LNCaP clone FGC (cell line): ENCODE measurements around the gene SLC7A11.

Experiments
- DNase-seq: peaks from one replicate; pipeline ENCODE4 v3.0.0-alpha.2; 2011; ENCODE audit warnings: low read depth
- H3K4me3 ChIP-seq: 2 replicates; pipeline ENCODE4 v1.5.1; 2011; ENCODE audit warnings: mild to moderate bottlenecking, low read depth, low read length, control low read depth
- TF ChIP-seq, protein P1 (sequence below): IDR thresholded peaks from 2 replicates; pipeline ENCODE4 v1.5.1; 2012; ENCODE audit warnings: mild to moderate bottlenecking; ENCODE audit not compliant: control insufficient read depth, insufficient read depth; ENCODE audit errors: extremely low read depth

Gene SLC7A11

DNA sequence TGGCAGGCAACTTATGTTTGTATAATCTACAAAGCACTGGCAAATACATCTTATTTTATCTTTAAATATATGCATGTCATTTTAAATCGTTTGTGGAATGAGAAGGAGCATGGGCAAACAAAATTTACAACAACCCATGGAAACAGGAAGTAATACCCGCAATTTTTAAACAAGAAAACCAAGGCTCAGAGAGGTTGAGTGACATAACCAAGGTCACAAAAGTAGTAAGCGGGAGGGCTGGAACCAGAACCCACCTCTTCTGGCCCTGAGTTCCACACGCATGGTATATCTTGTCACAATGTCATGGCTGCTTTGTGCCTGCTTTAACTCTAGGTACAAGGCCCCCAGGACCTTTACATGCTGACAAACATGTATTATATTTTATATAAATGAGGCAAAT, 52.9 kb downstream of the SLC7A11 start:
- TF ChIP-seq, protein P1, sequence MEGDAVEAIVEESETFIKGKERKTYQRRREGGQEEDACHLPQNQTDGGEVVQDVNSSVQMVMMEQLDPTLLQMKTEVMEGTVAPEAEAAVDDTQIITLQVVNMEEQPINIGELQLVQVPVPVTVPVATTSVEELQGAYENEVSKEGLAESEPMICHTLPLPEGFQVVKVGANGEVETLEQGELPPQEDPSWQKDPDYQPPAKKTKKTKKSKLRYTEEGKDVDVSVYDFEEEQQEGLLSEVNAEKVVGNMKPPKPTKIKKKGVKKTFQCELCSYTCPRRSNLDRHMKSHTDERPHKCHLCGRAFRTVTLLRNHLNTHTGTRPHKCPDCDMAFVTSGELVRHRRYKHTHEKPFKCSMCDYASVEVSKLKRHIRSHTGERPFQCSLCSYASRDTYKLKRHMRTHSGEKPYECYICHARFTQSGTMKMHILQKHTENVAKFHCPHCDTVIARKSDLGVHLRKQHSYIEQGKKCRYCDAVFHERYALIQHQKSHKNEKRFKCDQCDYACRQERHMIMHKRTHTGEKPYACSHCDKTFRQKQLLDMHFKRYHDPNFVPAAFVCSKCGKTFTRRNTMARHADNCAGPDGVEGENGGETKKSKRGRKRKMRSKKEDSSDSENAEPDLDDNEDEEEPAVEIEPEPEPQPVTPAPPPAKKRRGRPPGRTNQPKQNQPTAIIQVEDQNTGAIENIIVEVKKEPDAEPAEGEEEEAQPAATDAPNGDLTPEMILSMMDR: no peak
- no peak for DNase-seq

DNA sequence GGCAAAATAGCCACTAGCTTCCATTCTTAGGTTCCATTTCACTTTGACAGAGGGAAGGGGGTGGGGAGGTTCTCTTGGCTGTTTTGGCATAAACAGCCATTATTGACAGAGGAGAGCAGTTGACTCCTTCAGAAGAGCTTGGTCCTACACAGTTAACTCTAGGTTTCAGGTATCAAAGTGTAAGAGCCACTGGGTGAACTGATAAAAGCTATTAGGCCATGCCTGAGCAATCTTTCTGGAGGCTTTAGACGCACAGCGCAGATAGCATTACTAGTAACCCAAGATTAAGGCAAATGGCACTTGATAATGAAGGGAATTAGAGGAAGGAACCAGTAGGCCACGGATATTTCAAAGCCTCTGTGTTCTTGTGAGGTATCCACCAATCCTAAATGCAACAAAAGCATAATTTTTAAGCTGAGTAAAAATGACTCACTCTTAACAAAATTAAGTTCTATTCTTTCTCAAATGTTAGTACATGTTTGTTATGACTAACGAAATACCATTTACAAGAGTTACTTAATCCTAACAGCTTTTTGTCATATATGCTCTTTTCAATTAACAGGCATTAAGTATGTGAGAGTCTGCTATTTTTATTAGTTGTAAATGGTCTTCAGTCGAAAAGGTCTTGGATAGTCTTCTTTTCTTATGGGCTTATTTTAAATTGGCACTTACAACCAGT, 53.6 kb downstream of the SLC7A11 start:
- DNase-seq: no peak
- TF ChIP-seq, protein P1: no peak
- H3K4me3 ChIP-seq: no peak overlapping the region

More for the DNA sequence above, 52.9 kb downstream of the SLC7A11 start:
- no peak overlapping the region for H3K4me3 ChIP-seq

DNA sequence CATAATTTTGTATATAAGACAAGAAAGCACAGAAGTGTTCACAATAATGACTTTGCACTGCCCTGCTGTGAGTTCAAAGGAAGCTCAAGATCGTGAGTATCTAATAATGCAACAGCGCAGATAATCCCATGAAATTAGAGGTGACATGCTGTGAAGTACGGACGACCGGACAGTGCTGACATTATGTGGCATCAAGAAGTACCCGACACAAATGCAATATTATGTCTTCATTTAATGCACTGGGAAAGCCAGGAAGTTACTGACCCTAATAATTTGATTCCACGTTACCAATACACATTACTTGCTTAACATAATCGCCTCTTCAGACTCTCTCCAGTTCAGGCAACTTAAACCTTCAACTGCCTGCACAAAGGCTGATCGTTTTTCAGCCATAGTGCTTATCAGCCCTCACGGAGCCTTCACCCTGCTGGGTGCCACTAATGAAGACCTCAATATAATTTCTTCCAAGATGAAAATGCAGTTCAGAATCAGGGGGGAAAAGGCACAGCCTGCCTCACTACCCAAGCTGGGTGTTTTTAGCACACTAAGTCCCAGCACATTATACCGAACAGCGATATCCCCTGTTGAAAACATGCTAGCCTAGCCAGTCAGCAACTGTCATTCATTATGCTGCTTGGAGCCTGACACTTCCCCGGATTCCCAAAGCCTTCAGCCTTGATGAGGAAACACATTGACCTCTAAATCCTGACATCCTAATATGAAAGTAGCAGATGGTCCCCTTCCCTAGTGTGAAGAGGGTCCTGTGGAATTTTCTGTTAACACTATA, 56.1 kb downstream of the SLC7A11 start:
- no peak for DNase-seq
- H3K4me3 ChIP-seq: no peak overlapping the region
- TF ChIP-seq, protein P1: no peak

DNA sequence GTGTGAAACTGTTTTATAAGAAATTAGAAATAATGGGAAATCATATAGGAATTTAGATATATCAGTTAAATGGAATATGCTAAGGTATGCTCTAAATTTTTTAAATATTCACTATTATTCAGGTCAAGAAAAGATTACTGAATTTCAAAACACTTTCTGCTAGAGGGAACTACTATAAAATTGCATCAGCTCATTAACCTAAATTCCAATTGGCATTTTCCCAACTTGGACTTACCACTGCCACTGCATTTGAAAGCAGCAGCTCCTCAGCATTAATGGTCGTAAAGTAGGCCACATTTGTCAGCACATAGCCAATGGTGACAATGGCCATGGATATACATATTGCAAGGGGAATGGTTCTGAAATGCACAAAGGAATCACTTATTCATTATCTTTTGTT, 57.3 kb downstream of the SLC7A11 start:
- TF ChIP-seq, protein P1: no peak
- DNase-seq: no peak
- H3K4me3 ChIP-seq: no peak overlapping the region

DNA sequence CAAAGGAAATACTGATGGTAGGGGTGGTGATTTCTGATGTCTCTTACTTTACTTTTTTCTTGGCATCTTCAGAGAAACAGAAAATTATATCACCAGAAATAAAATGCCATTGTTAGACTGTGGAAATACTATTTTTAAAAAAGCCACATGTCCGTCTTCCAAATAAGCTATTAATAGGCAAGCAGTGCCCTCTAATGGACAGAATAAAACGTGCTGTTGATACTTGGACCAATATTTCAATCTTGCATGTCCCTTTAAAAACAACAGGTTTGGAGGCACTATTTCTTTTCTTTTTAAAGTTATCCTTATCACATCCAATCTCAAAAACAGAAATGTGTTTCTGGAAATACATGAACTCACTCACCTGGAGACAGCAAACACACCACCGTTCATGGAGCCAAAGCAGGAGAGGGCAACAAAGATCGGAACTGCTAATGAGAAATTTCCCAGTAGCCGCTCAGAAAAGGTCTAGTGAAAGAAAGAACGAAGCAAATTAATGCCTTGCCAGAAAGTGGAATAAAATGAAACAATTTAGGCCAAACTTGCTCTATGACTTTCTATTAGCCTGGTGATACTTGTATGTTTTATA, 59.2 kb downstream of the SLC7A11 start:
- DNase-seq: peak; percentile 43
- TF ChIP-seq, protein P1: peak; percentile 75
- no peak overlapping the region for H3K4me3 ChIP-seq

DNA sequence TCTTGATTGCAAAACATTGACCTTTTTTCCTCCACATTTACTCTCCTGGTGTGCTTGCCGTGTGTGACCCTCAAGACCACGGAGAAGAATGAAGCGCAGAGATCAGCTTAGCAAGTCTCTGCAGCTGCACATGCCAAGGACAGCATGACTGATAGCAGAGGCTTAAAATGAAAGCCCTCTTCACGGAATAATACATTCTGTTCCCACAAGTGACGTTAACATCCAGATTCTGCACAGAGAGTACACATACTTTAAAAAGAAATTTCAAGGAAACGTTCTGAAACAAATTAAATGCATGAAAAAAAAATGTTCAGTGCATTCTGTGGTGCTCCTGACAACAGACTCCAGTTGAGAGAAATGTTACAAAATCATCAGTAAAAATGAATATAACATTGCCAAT, 60.9 kb downstream of the SLC7A11 start:
- H3K4me3 ChIP-seq: no peak overlapping the region
- TF ChIP-seq, protein P1: no peak
- no peak for DNase-seq

DNA sequence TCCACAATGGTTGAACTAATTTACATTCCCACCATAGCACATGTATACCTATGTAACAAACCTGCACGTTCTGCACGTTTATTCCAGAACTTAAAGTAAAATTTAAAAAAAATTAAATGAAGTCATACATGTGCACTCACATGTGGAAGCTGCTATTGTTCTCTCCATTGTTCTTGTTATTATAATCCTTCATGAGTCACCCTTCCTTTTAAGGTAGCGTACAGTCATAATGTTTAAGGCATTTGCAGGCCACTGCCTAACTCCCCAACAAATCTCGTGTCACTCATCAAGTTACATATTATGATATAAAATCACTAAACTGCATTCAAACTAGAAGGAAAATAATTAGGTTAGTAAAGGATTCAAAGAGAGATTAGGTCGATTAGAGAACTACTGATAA, 63.6 kb downstream of the SLC7A11 start:
- no peak for DNase-seq

More for the DNA sequence above, 63.6 kb downstream of the SLC7A11 start:
- no peak overlapping the region for H3K4me3 ChIP-seq
- TF ChIP-seq, protein P1: no peak
